22Rv1 (cell line): ENCODE results near the gene PAK1IP1.

Experiments used
- H3K27ac ChIP-seq: fragments of 450-650 bp; 2 replicates; pipeline ENCODE4 v1.5.1; 2017
- ZFX ChIP-seq: fragments of 450-650 bp; IDR thresholded peaks from 2 replicates; pipeline ENCODE4 v1.6.1; 2017; ENCODE audit warnings: antibody characterized with exemption, borderline replicate concordance
- TF ChIP-seq, protein P1 (sequence below): fragments of 450-650 bp; IDR thresholded peaks from 2 replicates; pipeline ENCODE4 v1.5.1; 2017; ENCODE audit warnings: mild to moderate bottlenecking

Gene PAK1IP1

DNA sequence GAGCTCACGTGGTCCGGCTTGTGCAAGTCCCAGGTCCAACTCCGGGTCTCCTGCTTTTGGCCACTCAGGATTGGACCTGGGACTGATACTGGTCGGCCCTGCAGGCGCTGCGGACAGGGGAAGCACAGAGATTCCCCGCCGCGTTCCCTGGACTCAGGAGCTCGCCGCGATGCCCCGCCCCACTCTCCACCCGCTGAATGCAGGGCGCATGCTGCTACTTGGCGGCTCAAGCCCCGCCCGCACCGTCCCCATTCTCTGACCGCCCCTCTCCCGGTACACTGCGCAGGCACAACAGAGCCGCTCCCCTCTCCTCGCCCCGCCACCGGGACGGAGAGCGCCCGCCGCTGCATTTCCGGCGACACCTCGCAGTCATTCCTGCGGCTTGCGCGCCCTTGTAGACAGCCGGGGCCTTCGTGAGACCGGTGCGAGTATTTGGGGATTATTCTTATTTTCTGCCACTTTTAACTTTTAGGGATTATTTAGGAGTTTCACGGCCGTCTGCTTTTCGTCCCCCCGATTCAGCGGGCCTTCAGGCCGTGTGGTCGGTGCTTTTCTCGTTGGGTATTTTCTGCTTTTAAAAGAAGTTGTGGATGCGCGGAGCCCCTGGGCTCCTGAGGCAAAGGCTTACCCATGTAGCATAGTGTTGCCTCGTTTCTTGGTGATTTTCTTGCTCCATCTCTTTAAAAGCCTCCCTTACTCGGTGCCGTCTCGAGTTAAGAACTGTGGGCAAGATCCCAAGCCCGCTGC, 28.2 kb downstream of the PAK1IP1 start, which contains the start of gene TMEM14C:
TSS of gene TMEM14C (plus strand) at position 251 of the 747 bp plus-strand sequence. CDS start 1,544 bp downstream, outside the sequence.
- TF ChIP-seq ZFX = no peak
- TF ChIP-seq, protein P1, sequence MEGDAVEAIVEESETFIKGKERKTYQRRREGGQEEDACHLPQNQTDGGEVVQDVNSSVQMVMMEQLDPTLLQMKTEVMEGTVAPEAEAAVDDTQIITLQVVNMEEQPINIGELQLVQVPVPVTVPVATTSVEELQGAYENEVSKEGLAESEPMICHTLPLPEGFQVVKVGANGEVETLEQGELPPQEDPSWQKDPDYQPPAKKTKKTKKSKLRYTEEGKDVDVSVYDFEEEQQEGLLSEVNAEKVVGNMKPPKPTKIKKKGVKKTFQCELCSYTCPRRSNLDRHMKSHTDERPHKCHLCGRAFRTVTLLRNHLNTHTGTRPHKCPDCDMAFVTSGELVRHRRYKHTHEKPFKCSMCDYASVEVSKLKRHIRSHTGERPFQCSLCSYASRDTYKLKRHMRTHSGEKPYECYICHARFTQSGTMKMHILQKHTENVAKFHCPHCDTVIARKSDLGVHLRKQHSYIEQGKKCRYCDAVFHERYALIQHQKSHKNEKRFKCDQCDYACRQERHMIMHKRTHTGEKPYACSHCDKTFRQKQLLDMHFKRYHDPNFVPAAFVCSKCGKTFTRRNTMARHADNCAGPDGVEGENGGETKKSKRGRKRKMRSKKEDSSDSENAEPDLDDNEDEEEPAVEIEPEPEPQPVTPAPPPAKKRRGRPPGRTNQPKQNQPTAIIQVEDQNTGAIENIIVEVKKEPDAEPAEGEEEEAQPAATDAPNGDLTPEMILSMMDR = no peak
- H3K27ac ChIP-seq = peak within 1 kb of the TSS; percentile 88

DNA sequence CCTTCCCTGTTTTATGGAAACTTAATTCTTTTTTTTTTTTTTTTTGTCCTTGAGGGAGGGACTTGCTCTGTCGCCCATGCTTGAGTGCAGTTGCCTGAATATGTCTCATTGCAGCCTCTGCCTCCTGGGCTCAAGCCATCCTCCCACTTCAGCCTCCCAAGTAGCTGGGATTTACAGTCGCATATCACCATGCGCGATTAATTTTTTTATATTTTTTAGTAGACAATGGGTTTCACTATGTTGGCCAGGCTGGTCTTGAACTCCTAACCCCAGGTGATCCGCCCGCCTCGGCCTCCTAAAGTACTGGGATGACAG, 28.8 kb downstream of the PAK1IP1 start:
- TF ChIP-seq, protein P1 = no peak
- no peak for TF ChIP-seq ZFX

DNA sequence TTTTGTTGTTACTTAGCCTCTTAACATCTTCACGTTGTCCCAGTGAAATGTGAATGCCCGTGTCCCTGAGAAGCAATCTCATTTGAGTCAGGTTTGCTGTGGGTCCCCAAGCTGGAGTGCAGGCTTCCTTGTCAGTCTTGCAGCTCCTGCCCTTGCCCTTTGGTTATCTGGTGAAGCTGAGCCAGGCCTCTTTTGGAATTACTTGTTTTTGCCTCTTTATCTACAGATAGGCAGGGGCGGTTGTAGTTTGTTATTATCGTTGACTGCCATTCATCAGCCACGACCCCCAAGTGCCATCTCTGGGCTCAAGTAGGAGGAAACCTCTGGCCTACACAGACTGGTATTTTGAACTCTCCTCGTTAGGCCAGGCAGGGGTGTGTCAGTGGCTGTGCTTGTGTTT, 30.3 kb downstream of the PAK1IP1 start:
- H3K27ac ChIP-seq = no peak overlapping the region
- TF ChIP-seq, protein P1 = no peak
- no peak for TF ChIP-seq ZFX

More for the DNA sequence above, 28.8 kb downstream of the PAK1IP1 start:
- H3K27ac ChIP-seq = peak overlapping the region; percentile 88

DNA sequence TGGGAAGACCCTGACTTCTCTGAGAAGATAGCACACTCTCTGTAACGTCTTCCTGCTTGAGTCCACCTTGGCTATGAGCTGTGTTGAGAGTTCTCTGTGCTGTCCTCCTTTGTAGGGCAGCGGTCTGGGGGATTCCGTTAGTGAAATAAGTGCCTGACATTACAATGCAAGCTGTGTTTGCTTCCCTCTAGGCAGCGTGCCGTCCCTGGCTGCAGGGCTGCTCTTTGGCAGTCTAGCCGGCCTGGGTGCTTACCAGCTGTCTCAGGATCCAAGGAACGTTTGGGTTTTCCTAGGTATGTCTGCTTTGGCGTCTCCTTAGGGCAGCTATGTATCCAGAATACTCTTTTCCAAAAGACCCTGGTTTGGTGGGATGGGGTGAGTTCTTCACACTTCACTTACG, 30.9 kb downstream of the PAK1IP1 start:
- no peak overlapping the region for H3K27ac ChIP-seq
- no peak for TF ChIP-seq ZFX
- TF ChIP-seq, protein P1 = no peak

DNA sequence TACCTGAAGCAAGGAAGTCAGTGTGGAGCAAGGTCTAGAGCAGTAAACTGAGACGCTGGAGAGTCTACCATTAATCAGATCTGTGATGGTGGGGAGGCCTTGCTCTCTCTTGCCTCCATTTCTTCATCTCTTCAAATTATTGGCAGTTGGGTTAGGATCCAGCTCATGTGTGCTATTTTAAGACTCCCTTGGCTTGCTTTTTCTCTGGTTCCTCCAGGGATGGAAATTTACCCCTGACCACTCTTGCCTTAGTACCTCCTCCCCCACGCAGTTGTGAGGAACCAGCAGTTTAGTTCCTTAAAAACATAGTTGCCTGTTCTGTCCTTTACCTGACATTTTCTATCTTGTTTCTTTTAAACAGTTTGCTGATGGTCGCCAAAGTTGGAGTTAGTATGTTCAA, 35.5 kb downstream of the PAK1IP1 start:
- TF ChIP-seq, protein P1 = no peak
- no peak for TF ChIP-seq ZFX
- H3K27ac ChIP-seq = no peak overlapping the region

DNA sequence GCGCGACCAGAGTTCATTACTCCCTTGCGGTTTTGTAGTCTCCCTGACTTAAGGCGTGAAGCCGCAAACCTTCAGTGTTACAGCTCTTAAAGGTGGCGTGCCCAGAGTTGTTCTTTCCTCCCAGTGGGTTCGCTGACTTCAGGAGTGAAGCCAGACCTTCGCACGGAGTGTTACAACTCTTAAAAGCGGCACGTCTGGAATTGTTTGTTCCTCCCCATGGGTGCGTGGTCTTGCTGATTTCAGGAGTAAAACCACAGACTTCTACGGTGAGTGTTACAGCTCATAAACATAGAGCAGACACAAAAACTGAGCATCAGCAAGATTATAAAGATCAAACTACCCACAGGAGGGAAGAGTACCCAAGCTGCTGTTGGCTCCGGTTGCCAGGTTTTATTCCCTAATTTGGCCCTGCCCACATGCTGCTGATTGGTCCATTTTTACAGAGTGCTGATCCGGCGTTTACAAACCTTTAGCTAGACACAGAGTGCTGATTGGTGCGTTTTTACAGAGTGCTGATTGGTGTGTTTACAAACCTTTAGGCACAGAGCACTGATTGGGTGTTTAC, 38.5 kb downstream of the PAK1IP1 start:
- TF ChIP-seq, protein P1 = no peak
- no peak for TF ChIP-seq ZFX
- H3K27ac ChIP-seq = peak overlapping the region; percentile 9; the same call in 1 of the 2 replicates

DNA sequence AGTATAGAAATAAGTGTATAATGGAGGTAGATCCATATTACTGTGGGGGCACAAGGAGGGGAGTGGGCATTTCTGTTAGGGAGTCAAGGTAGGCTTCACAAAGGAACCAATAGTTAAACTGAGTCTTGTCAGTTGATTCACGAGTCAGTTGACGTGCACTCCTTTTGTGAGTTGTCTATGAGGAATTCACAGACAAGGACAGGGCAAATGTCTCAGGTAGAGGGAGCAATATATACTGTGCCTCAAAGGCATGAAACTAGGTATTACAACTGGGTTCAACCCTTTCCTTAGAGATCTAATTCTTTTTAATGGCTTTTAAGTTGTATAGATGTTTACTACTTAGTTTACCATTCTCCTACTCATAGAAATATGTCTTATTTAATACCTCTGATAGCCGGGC, 39.1 kb downstream of the PAK1IP1 start:
- TF ChIP-seq, protein P1 = no peak
- no peak for TF ChIP-seq ZFX
- H3K27ac ChIP-seq = peak overlapping the region; percentile 9; the same call in 1 of the 2 replicates
